NB4 (cell line): Measurements from ENCODE around the gene SHISA8.

Experiments used
- DNase-seq: peaks from one replicate; pipeline ENCODE4 v3.0.0; 2010; ENCODE audit warnings: low read depth
- H3K4me3 ChIP-seq: one replicate; pipeline ENCODE4 v1.5.1; 2011; ENCODE audit warnings: mild to moderate bottlenecking, low read depth, low read length, moderate library complexity
- CTCF ChIP-seq: IDR thresholded peaks from one replicate; pipeline ENCODE4 v1.5.1; 2012; ENCODE audit warnings: low read depth, low read length
- MAX ChIP-seq: IDR thresholded peaks from 2 replicates; pipeline ENCODE4 v1.6.1; 2011; ENCODE audit warnings: low read depth, low read length
- MYC ChIP-seq: IDR thresholded peaks from 2 replicates; pipeline ENCODE4 v1.6.1; 2011; ENCODE audit warnings: low read depth, low read length
- POLR2A ChIP-seq: IDR thresholded peaks from 2 replicates; pipeline ENCODE4 v1.6.1; 2011; ENCODE audit warnings: mild to moderate bottlenecking; ENCODE audit not compliant: insufficient read length; ENCODE audit errors: extremely low read depth

The SHISA8 gene

GRCh38 chr22:41917375-41917902, 2.6 kb upstream of the SHISA8 start:
- DNase-seq, result no peak
- no peak for TF ChIP-seq MAX
- no peak for TF ChIP-seq POLR2A
- no peak overlapping the region for H3K4me3 ChIP-seq

- no peak overlapping the region for H3K4me3 ChIP-seq
- no peak for DNase-seq
- TF ChIP-seq MYC (no peak), POLR2A (no peak)
Measured at GRCh38 chr22:41916745-41917358, 2.0 kb upstream of the SHISA8 start.

- TF ChIP-seq CTCF, result no peak
- TF ChIP-seq POLR2A, result no peak
- TF ChIP-seq MAX, result no peak
- no peak for TF ChIP-seq MYC
- no peak overlapping the region for H3K4me3 ChIP-seq
- DNase-seq, result no peak
Measured at GRCh38 chr22:41915786-41916493, 1.1 kb upstream of the SHISA8 start.

- no peak for TF ChIP-seq MAX
- TF ChIP-seq POLR2A, result no peak
- TF ChIP-seq CTCF, result no peak
- no peak for TF ChIP-seq MYC
- H3K4me3 ChIP-seq, result no peak overlapping the region
- no peak for DNase-seq
Measured at GRCh38 chr22:41914611-41915034, 251 bp downstream of the SHISA8 start.

- no peak overlapping the region for H3K4me3 ChIP-seq
- no peak for DNase-seq
- TF ChIP-seq MYC (no peak), MAX (no peak)
Measured at GRCh38 chr22:41913842-41914534, 886 bp downstream of the SHISA8 start.

GRCh38 chr22:41913040-41913719, 1.7 kb downstream of the SHISA8 start:
- DNase-seq, result no peak
- no peak for TF ChIP-seq MYC
- no peak for TF ChIP-seq CTCF
- no peak for TF ChIP-seq POLR2A
- no peak for TF ChIP-seq MAX
- H3K4me3 ChIP-seq, result no peak overlapping the region
